Activated CD4-positive, alpha-beta memory T cell treated with anti-CD3 and anti-CD28 coated beads for 36 hours (primary cell): ENCODE data around the gene UBTD1. TPM values are rescaled to one million over a fixed set of nuclear protein-coding genes. Genes with fewer than 3 reads are reported as not detected.

Experiments
- CTCF ChIA-PET: fragments of 350-600 bp; sonication (Branson Sonifier 250); formaldehyde crosslinking; loops from one replicate; lab custom pipeline; 2021; ENCODE audit warnings: antibody characterized with exemption, inconsistent platforms; lab: Charles Lee
- POLR2A ChIA-PET: fragments of 350-600 bp; sonication (Branson Sonifier 250); formaldehyde crosslinking; loops from one replicate; lab custom pipeline; 2021; ENCODE audit warnings: antibody characterized with exemption; lab: Charles Lee
- DNase-seq: peaks from one replicate; pipeline ENCODE4 v3.0.0-alpha.2; 2020
- H3K27ac Mint-ChIP-seq: one replicate; pipeline ENCODE4 v1.8.0; 2021; ENCODE audit warnings: mixed read lengths
- H3K27me3 Mint-ChIP-seq: one replicate; pipeline ENCODE4 v1.8.0; 2021; ENCODE audit warnings: mixed read lengths
- H3K36me3 Mint-ChIP-seq: one replicate; pipeline ENCODE4 v1.8.0; 2021; ENCODE audit warnings: mixed read lengths
- H3K4me1 Mint-ChIP-seq: one replicate; pipeline ENCODE4 v1.8.0; 2021; ENCODE audit warnings: low read depth, mixed read lengths
- H3K4me3 Mint-ChIP-seq: one replicate; pipeline ENCODE4 v1.8.0; 2021; ENCODE audit warnings: mild to moderate bottlenecking, mixed read lengths
- H3K9me3 Mint-ChIP-seq: one replicate; pipeline ENCODE4 v1.8.0; 2021; ENCODE audit warnings: mixed read lengths
- intact Hi-C: fragments of 100-400 bp; cut with micrococcal nuclease; formaldehyde crosslinking; loops from one replicate; pipeline ENCODE4 v1.15.1; 2023
- total RNA-seq, 2 experiments: library from RNA; stranded (reverse); gene quantifications; one replicate each; pipeline ENCODE4 v1.2.3, GENCODE V29; 2021

The UBTD1 gene
- total RNA-seq = 1 to 10 TPM; 1.6 to 2.6 TPM

- peak within 1 kb of the TSS; percentile 98 for H3K4me3 Mint-ChIP-seq
These were observed at the start of gene UBTD1 for GRCh38 chr10:97498841-97499560. TSS of gene UBTD1 (plus strand) at chr10:97498924. CDS start at chr10:97499204, 280 bp downstream.

GRCh38 chr10:97450828-97451227, 47.9 kb upstream of the UBTD1 start:
- no peak for DNase-seq
- Mint-ChIP-seq H3K27ac (peak overlapping the region; percentile 21), H3K9me3 (no peaks in the 10 kb centered on the region), H3K4me3 (no peak overlapping the region), H3K4me1 (peaks cover 73% of the 10 kb centered on the region), H3K27me3 (no peaks in the 10 kb centered on the region), H3K36me3 (peaks cover 25% of the 10 kb centered on the region)
- intact Hi-C loops = no loop called here
- ChIA-PET CTCF (no interaction called here), POLR2A (no interaction called here)

More at GRCh38 chr10:97498841-97499560, at the start of gene UBTD1:
- intact Hi-C loops = loop anchor here (1.0 to 5.0 kb wide), 8 partner anchors 37 to 188 kb away; partner anchors contain the start of genes AVPI1, EXOSC1, PI4K2A and RRP12
- peaks cover 23% of the 10 kb centered on the region for H3K27me3 Mint-ChIP-seq
- DNase-seq = peak; percentile 41
- ChIA-PET POLR2A (interaction anchor here (0.6 to 1.8 kb wide), 2 partner anchors 54 to 98 kb away, joined by 3 to 9 read pairs; partner anchors contain the start of gene RRP12), CTCF (interaction anchor here (0.7 to 2.8 kb wide), 7 partner anchors 18 to 66 kb away, joined by 3 to 18 read pairs (median 3); no protein-coding TSS in a partner anchor)
- peaks cover 5% of the 10 kb centered on the region for H3K36me3 Mint-ChIP-seq
- H3K4me1 Mint-ChIP-seq = peaks cover 31% of the 10 kb centered on the region
- no peaks in the 10 kb centered on the region for H3K9me3 Mint-ChIP-seq
- peak within 1 kb of the TSS; percentile 97 for H3K27ac Mint-ChIP-seq

GRCh38 chr10:97451605-97452004, 47.1 kb upstream of the UBTD1 start:
- ChIA-PET CTCF (no interaction called here), POLR2A (no interaction called here)
- H3K36me3 Mint-ChIP-seq = peaks cover 26% of the 10 kb centered on the region
- intact Hi-C loops = no loop called here
- no peak overlapping the region for H3K4me3 Mint-ChIP-seq
- no peaks in the 10 kb centered on the region for H3K27me3 Mint-ChIP-seq
- no peaks in the 10 kb centered on the region for H3K9me3 Mint-ChIP-seq
- no peak for DNase-seq
- H3K4me1 Mint-ChIP-seq = peaks cover 73% of the 10 kb centered on the region
- H3K27ac Mint-ChIP-seq = peak overlapping the region; percentile 91

- ChIA-PET CTCF (interaction anchor here (1.0 to 2.3 kb wide), 3 partner anchors 8 to 102 kb away, joined by 3 to 6 read pairs (median 6); no protein-coding TSS in a partner anchor), POLR2A (interaction anchor here (1.5 to 1.6 kb wide), 2 partner anchors 8 to 9 kb away, joined by 5 to 6 read pairs; no protein-coding TSS in a partner anchor)
- H3K36me3 Mint-ChIP-seq = peaks cover 33% of the 10 kb centered on the region
- H3K4me3 Mint-ChIP-seq = no peak overlapping the region
- H3K27me3 Mint-ChIP-seq = no peaks in the 10 kb centered on the region
- no peak for DNase-seq
- peak overlapping the region; percentile 91 for H3K27ac Mint-ChIP-seq
- intact Hi-C loops = no loop called here
- no peaks in the 10 kb centered on the region for H3K9me3 Mint-ChIP-seq
- H3K4me1 Mint-ChIP-seq = peaks cover 68% of the 10 kb centered on the region
These were observed 46.4 kb upstream of the UBTD1 start for GRCh38 chr10:97452352-97452751.

GRCh38 chr10:97454330-97455036, 44.2 kb upstream of the UBTD1 start:
- Mint-ChIP-seq H3K27ac (peak overlapping the region; percentile 91), H3K36me3 (peaks cover 43% of the 10 kb centered on the region), H3K4me3 (peak overlapping the region; percentile 9), H3K4me1 (peaks cover 56% of the 10 kb centered on the region), H3K9me3 (no peaks in the 10 kb centered on the region), H3K27me3 (no peaks in the 10 kb centered on the region)
- peak; percentile 42 for DNase-seq
- POLR2A ChIA-PET = interaction anchor here (0.9 to 2.6 kb wide), 5 partner anchors 10 to 92 kb away, joined by 3 to 9 read pairs (median 7); no protein-coding TSS in a partner anchor
- intact Hi-C loops = loop anchor here (1.0 kb wide), 1 partner anchor 8 kb away; the partner anchor contains the start of genes EXOSC1 and ZDHHC16
- CTCF ChIA-PET = interaction anchor here (0.6 to 2.3 kb wide), 4 partner anchors 10 to 92 kb away, joined by 3 to 6 read pairs (median 4); no protein-coding TSS in a partner anchor

GRCh38 chr10:97456034-97456685, 42.6 kb upstream of the UBTD1 start:
- POLR2A ChIA-PET = interaction anchor here (1.0 to 1.4 kb wide), 5 partner anchors 8 to 43 kb away, joined by 3 to 4 read pairs (median 3); no protein-coding TSS in a partner anchor
- peaks cover 57% of the 10 kb centered on the region for H3K36me3 Mint-ChIP-seq
- CTCF ChIA-PET = interaction anchor here (0.9 to 1.3 kb wide), 5 partner anchors 10 to 49 kb away, joined by 3 to 5 read pairs (median 3); no protein-coding TSS in a partner anchor
- H3K4me1 Mint-ChIP-seq = peaks cover 45% of the 10 kb centered on the region
- intact Hi-C loops = no loop called here
- peak overlapping the region; percentile 91 for H3K27ac Mint-ChIP-seq
- H3K27me3 Mint-ChIP-seq = no peaks in the 10 kb centered on the region
- no peak overlapping the region for H3K4me3 Mint-ChIP-seq
- no peaks in the 10 kb centered on the region for H3K9me3 Mint-ChIP-seq
- no peak for DNase-seq

GRCh38 chr10:97456686-97457065, 42.0 kb upstream of the UBTD1 start:
- Mint-ChIP-seq H3K4me3 (no peak overlapping the region), H3K9me3 (no peaks in the 10 kb centered on the region), H3K27ac (peak overlapping the region; percentile 91), H3K4me1 (peaks cover 45% of the 10 kb centered on the region), H3K27me3 (no peaks in the 10 kb centered on the region), H3K36me3 (peaks cover 63% of the 10 kb centered on the region)
- ChIA-PET POLR2A (interaction anchor here (1.0 to 1.1 kb wide), 4 partner anchors 9 to 41 kb away, joined by 3 to 4 read pairs (median 3); no protein-coding TSS in a partner anchor), CTCF (interaction anchor here (0.9 to 1.3 kb wide), 4 partner anchors 9 to 50 kb away, joined by 3 to 5 read pairs (median 3); no protein-coding TSS in a partner anchor)
- DNase-seq = no peak
- intact Hi-C loops = no loop called here

GRCh38 chr10:97459111-97459510, 39.6 kb upstream of the UBTD1 start:
- H3K27me3 Mint-ChIP-seq = no peaks in the 10 kb centered on the region
- intact Hi-C loops = no loop called here
- ChIA-PET CTCF (interaction anchor here (0.8 to 2.2 kb wide), 4 partner anchors 59 to 95 kb away, joined by 3 to 6 read pairs (median 3); no protein-coding TSS in a partner anchor), POLR2A (no interaction called here)
- no peak overlapping the region for H3K4me3 Mint-ChIP-seq
- DNase-seq = no peak
- peaks cover 65% of the 10 kb centered on the region for H3K36me3 Mint-ChIP-seq
- H3K27ac Mint-ChIP-seq = peak overlapping the region; percentile 67
- peaks cover 28% of the 10 kb centered on the region for H3K4me1 Mint-ChIP-seq
- H3K9me3 Mint-ChIP-seq = no peaks in the 10 kb centered on the region

- Mint-ChIP-seq H3K4me3 (no peak overlapping the region), H3K36me3 (peaks cover 67% of the 10 kb centered on the region), H3K4me1 (peaks cover 19% of the 10 kb centered on the region), H3K27me3 (no peaks in the 10 kb centered on the region), H3K9me3 (no peaks in the 10 kb centered on the region), H3K27ac (no peak overlapping the region)
- CTCF ChIA-PET = interaction anchor here (0.9 to 2.2 kb wide), 3 partner anchors 60 to 94 kb away, joined by 3 to 6 read pairs (median 3); no protein-coding TSS in a partner anchor
- no peak for DNase-seq
- POLR2A ChIA-PET = no interaction called here
- intact Hi-C loops = loop anchor here (5.0 kb wide), 1 partner anchor 37 kb away; the partner anchor contains the start of genes MMS19 and UBTD1
These were observed 38.8 kb upstream of the UBTD1 start for GRCh38 chr10:97459933-97460332.

- Mint-ChIP-seq H3K27ac (no peak overlapping the region), H3K9me3 (no peaks in the 10 kb centered on the region), H3K36me3 (peaks cover 61% of the 10 kb centered on the region), H3K4me1 (peaks cover 4% of the 10 kb centered on the region), H3K27me3 (no peaks in the 10 kb centered on the region), H3K4me3 (no peak overlapping the region)
- intact Hi-C loops = loop anchor here (5.0 kb wide), 1 partner anchor 35 kb away; the partner anchor contains the start of genes MMS19 and UBTD1
- DNase-seq = no peak
- CTCF ChIA-PET = interaction anchor here (1.2 to 2.2 kb wide), 6 partner anchors 12 to 91 kb away, joined by 3 to 16 read pairs (median 4); partner anchors contain the start of gene RRP12
- POLR2A ChIA-PET = interaction anchor here (0.9 to 1.2 kb wide), 2 partner anchors 14 to 28 kb away, joined by 3 read pairs; no protein-coding TSS in a partner anchor
These were observed 36.4 kb upstream of the UBTD1 start for GRCh38 chr10:97462309-97462708.
